Stomach (tissue), 9 donors: Measurements from ENCODE around the gene SCN5A. TPM values are rescaled to one million over a fixed set of nuclear protein-coding genes. Genes with fewer than 3 reads are reported as not detected.

Experiments
- DNase-seq, 2 donors: peaks; one replicate each; pipeline versions ENCODE4 v3.0.0 to v3.0.0-alpha.2; 2013 to 2019
- H3K27ac ChIP-seq, 5 donors: fragments of 200-600 bp in 4 of 5; sonication (generic) in 4 of 5; one replicate each; pipeline ENCODE4 v1.5.1; 2013 to 2019; ENCODE audit warnings: mild to moderate bottlenecking in 1 of 5, moderate library complexity in 1 of 5
- H3K27me3 ChIP-seq, 3 donors: fragments of 200-600 bp; sonication (generic); one replicate each; pipeline ENCODE4 v1.5.1; 2017 to 2019; ENCODE audit warnings: mixed run types in 1 of 3
- H3K36me3 ChIP-seq, 4 donors: fragments of 200-600 bp; sonication (generic); 1 replicate in 3 of 4; 2 replicates in 1 of 4; pipeline ENCODE4 v1.5.1; 2016 to 2019
- H3K4me1 ChIP-seq, 4 donors: fragments of 200-600 bp; sonication (generic); one replicate each; pipeline ENCODE4 v1.5.1; 2016 to 2019
- H3K4me3 ChIP-seq, 4 donors: fragments of 200-600 bp; sonication (generic) in 3 of 4; one replicate each; pipeline ENCODE4 v1.5.1; 2016 to 2019; ENCODE audit warnings: mild to moderate bottlenecking in 1 of 4
- H3K9me3 ChIP-seq, 4 donors: fragments of 200-600 bp; sonication (generic); one replicate each; pipeline ENCODE4 v1.5.1; 2016 to 2019
- CTCF ChIP-seq, 7 experiments: fragments of 450-650 bp in 4 of 7; fragments of 200-600 bp in 3 of 7; sonication (generic) in 3 of 7; IDR thresholded peaks; one replicate each; pipeline ENCODE4 v1.5.1; 2016 to 2019; ENCODE audit warnings: antibody characterized with exemption in 7 of 7, control low read depth in 2 of 7, mild to moderate bottlenecking in 1 of 7
- EP300 ChIP-seq: sonication (generic); formaldehyde crosslinking; IDR thresholded peaks from one replicate; pipeline ENCODE4 v1.6.1; 2017; ENCODE audit warnings: antibody characterized with exemption
- POLR2A ChIP-seq, 4 donors: fragments of 450-650 bp; IDR thresholded peaks; one replicate each; pipeline ENCODE4 v1.6.1; 2016; ENCODE audit warnings: antibody characterized with exemption in 4 of 4, control low read depth in 2 of 4, mild to moderate bottlenecking in 1 of 4, moderate library complexity in 1 of 4
- POLR2AphosphoS5 ChIP-seq, 3 donors: sonication (generic); formaldehyde crosslinking; IDR thresholded peaks; one replicate each; pipeline ENCODE4 v1.6.1; 2016; ENCODE audit warnings: antibody characterized with exemption in 3 of 3
- WGBS, 5 donors: extraction: QIAGEN DNeasy Blood & Tissue Kit in 3 of 5; methylation state at CpG; one replicate each; pipeline versions ENCODE4 v1.1.5 to v1.1.7; 2013 to 2018; 5-methylcytosine and 5-hydroxymethylcytosine counted together
- intact Hi-C: fragments of 100-400 bp; cut with DNase I; formaldehyde crosslinking; loops from one replicate; pipeline ENCODE4 v1.15.1; 2023; ENCODE audit warnings: low total_unique reads
- polyA plus RNA-seq, 3 donors: library from polyadenylated mRNA; stranded (reverse); fragments of 200-250 nt; gene quantifications; one replicate each; pipeline ENCODE4 v1.2.3, GENCODE V29; 2013
- total RNA-seq, 5 donors: library from RNA; depleted of rRNA; stranded (reverse); fragments of >200 nt; gene quantifications; one replicate each; pipeline versions ENCODE4 v1.1.0 to v1.2.3, GENCODE V29; 2014 to 2016
- donor health status: healthy with polysubstance abuse.
- donor health status: Bipolar disorder and iron deficiency.
- donor health status: healthy.

The SCN5A gene
- total and polyA plus RNA-seq, 8 donors, result 0.05 to 1.1 (median 0.10) TPM; not detected in 4

GRCh38 chr3:38566215-38566528 lies 83.3 kb downstream of the SCN5A start:
- DNase-seq, result no peak
- no peaks in the 10 kb centered on the region for H3K27me3 ChIP-seq
- WGBS, 5 donors, result 90 to 97% (median 92%) methylated on average over 13 of the region's 13 CpGs
- TF ChIP-seq EP300 (no peak), POLR2AphosphoS5 (IDR thresholded peaks at IDR 0.05) (no peak), POLR2A (IDR thresholded peaks at IDR 0.05) (no peak), CTCF (IDR thresholded peaks at IDR 0.05) (no peak)
- intact Hi-C loops, result no loop called here
- no peaks in the 10 kb centered on the region for H3K9me3 ChIP-seq
- H3K4me3 ChIP-seq, result no peak overlapping the region
- H3K36me3 ChIP-seq, result no peaks in the 10 kb centered on the region
- no peak overlapping the region for H3K27ac ChIP-seq
- no peaks in the 10 kb centered on the region for H3K4me1 ChIP-seq

GRCh38 chr3:38565339-38566214 lies 83.9 kb downstream of the SCN5A start:
- H3K4me1 ChIP-seq, result no peaks in the 10 kb centered on the region
- no peaks in the 10 kb centered on the region for H3K27me3 ChIP-seq
- 79 to 87% (median 86%) methylated on average over 12 to 13 of the region's 13 CpGs for WGBS, 5 donors
- H3K9me3 ChIP-seq, result no peaks in the 10 kb centered on the region
- no peak for DNase-seq
- no peaks in the 10 kb centered on the region for H3K36me3 ChIP-seq
- no peak overlapping the region for H3K27ac ChIP-seq
- intact Hi-C loops, result no loop called here
- no peak overlapping the region for H3K4me3 ChIP-seq
- TF ChIP-seq POLR2A (IDR thresholded peaks at IDR 0.05), result no peak
- TF ChIP-seq CTCF (IDR thresholded peaks at IDR 0.05), result no peak
- no peak for TF ChIP-seq EP300
- no peak for TF ChIP-seq POLR2AphosphoS5 (IDR thresholded peaks at IDR 0.05)

GRCh38 chr3:38564631-38565338 lies 84.7 kb downstream of the SCN5A start:
- 92 to 100% (median 95%) methylated on average over 3 to 6 of the region's 6 CpGs for WGBS, 5 donors
- H3K27me3 ChIP-seq, result no peaks in the 10 kb centered on the region
- H3K27ac ChIP-seq, result no peak overlapping the region
- no peaks in the 10 kb centered on the region for H3K4me1 ChIP-seq
- intact Hi-C loops, result no loop called here
- H3K9me3 ChIP-seq, result no peaks in the 10 kb centered on the region
- H3K4me3 ChIP-seq, result no peak overlapping the region
- no peak for DNase-seq
- no peaks in the 10 kb centered on the region for H3K36me3 ChIP-seq
- TF ChIP-seq POLR2AphosphoS5 (IDR thresholded peaks at IDR 0.05), result no peak
- TF ChIP-seq POLR2A (IDR thresholded peaks at IDR 0.05), result no peak
- no peak for TF ChIP-seq CTCF (IDR thresholded peaks at IDR 0.05)
- no peak for TF ChIP-seq EP300

- Histone ChIP-seq H3K4me1 (no peaks in the 10 kb centered on the region), H3K27me3 (no peaks in the 10 kb centered on the region), H3K9me3 (no peaks in the 10 kb centered on the region), H3K27ac (no peak overlapping the region), H3K4me3 (no peak overlapping the region), H3K36me3 (no peaks in the 10 kb centered on the region)
- WGBS, 5 donors, result 85 to 90% (median 87%) methylated on average over 10 of the region's 10 CpGs
- no peak for TF ChIP-seq CTCF (IDR thresholded peaks at IDR 0.05)
- TF ChIP-seq POLR2A (IDR thresholded peaks at IDR 0.05), result no peak
- no peak for TF ChIP-seq EP300
- no peak for TF ChIP-seq POLR2AphosphoS5 (IDR thresholded peaks at IDR 0.05)
- intact Hi-C loops, result no loop called here
- no peak for DNase-seq
These were observed 85.6 kb downstream of the SCN5A start for GRCh38 chr3:38563886-38564270.
